ENCODE measurements around the gene SYS1.
"Not testable (repeated sequence)": the region's sequence is repeated elsewhere in the genome, so short reads cannot be mapped to it uniquely, and the experiment has no call there.

SYS1 gene

GRCh38 chr20:45350217-45350616 is 12.7 kb upstream of the SYS1 start:
- no peak for TF ChIP-seq CTCF (IDR thresholded peaks at IDR 0.05; ENCODE audit: extremely low read depth, missing control alignments)
- no peak for DNase-seq (ENCODE audit: low spot score)

GRCh38 chr20:45350795-45351194 is 12.2 kb upstream of the SYS1 start:
- not testable (repeated sequence) for DNase-seq (ENCODE audit: low spot score)

GRCh38 chr20:45352729-45353128 is 10.2 kb upstream of the SYS1 start:
- no peak for DNase-seq (ENCODE audit: low spot score)
- no peak for TF ChIP-seq CTCF (IDR thresholded peaks at IDR 0.05; ENCODE audit: extremely low read depth, missing control alignments)

- DNase-seq (ENCODE audit: low spot score) = no peak
- no peak for TF ChIP-seq CTCF (IDR thresholded peaks at IDR 0.05; ENCODE audit: extremely low read depth, missing control alignments)
These were observed 9.2 kb upstream of the SYS1 start for GRCh38 chr20:45353746-45354145.

- DNase-seq (ENCODE audit: low spot score) = no peak
- no peak for TF ChIP-seq CTCF (IDR thresholded peaks at IDR 0.05; ENCODE audit: extremely low read depth, missing control alignments)
These were observed 8.3 kb upstream of the SYS1 start for GRCh38 chr20:45354423-45355208.

- DNase-seq (ENCODE audit: low spot score) = no peak
- TF ChIP-seq CTCF (IDR thresholded peaks at IDR 0.05; ENCODE audit: extremely low read depth, missing control alignments) = no peak
These were observed 7.5 kb upstream of the SYS1 start for GRCh38 chr20:45355209-45356084.

- DNase-seq (ENCODE audit: low spot score) = no peak
- no peak for TF ChIP-seq CTCF (IDR thresholded peaks at IDR 0.05; ENCODE audit: extremely low read depth, missing control alignments)
These were observed 4.5 kb upstream of the SYS1 start for GRCh38 chr20:45358282-45359068.
